Measurements from ENCODE around the gene KIF26B. TPM values are rescaled to one million over a fixed set of nuclear protein-coding genes. Genes with fewer than 3 reads are reported as not detected.
"Not testable (repeated sequence)": the region's sequence is repeated elsewhere in the genome, so short reads cannot be mapped to it uniquely, and the experiment has no call there.

Gene KIF26B
- total RNA-seq, 1 experiment from 2014 or later = 1.6 TPM

GRCh38 chr1:245710961-245711903 is 556.4 kb downstream of the KIF26B start:
- intact Hi-C loops (cut with micrococcal nuclease) = loop anchor here (10.0 kb wide), 2 partner anchors 556 to 636 kb away; partner anchors contain the start of gene KIF26B
- Mint-ChIP-seq H3K27ac (ENCODE audit: low read depth, unreplicated experiment) (no peak overlapping the region), H3K36me3 (ENCODE audit: insufficient read depth, unreplicated experiment) (no peaks in the 10 kb centered on the region), H3K4me1 (ENCODE audit: insufficient read depth, unreplicated experiment) (peaks cover 25% of the 10 kb centered on the region), H3K4me3 (ENCODE audit: unreplicated experiment) (no peak overlapping the region), H3K27me3 (ENCODE audit: insufficient read depth, unreplicated experiment) (no peaks in the 10 kb centered on the region), H3K9me3 (ENCODE audit: unreplicated experiment) (no peaks in the 10 kb centered on the region)
- no TSS peak for BruUV-seq (replicated peaks)
- no peak for TF ChIP-seq CTCF (IDR thresholded peaks at IDR 0.05; ENCODE audit: unreplicated experiment)
- DNase-seq (ENCODE audit: unreplicated experiment) = no peak
- ChIA-PET CTCF (interaction anchor here (0.6 to 1.0 kb wide), 5 partner anchors 14 to 1108 kb away, joined by 3 to 5 read pairs (median 3); no protein-coding TSS in a partner anchor), POLR2A (no interaction called here)

GRCh38 chr1:245714027-245714426 is 559.2 kb downstream of the KIF26B start:
- H3K27ac Mint-ChIP-seq (ENCODE audit: low read depth, unreplicated experiment) = not testable (repeated sequence)
- intact Hi-C loops (cut with micrococcal nuclease) = loop anchor here (10.0 kb wide), 2 partner anchors 559 to 639 kb away; partner anchors contain the start of gene KIF26B

GRCh38 chr1:245715291-245715701 is 560.5 kb downstream of the KIF26B start:
- peak; percentile 37 for DNase-seq (ENCODE audit: unreplicated experiment)
- Mint-ChIP-seq H3K36me3 (ENCODE audit: insufficient read depth, unreplicated experiment) (no peaks in the 10 kb centered on the region), H3K4me3 (ENCODE audit: unreplicated experiment) (peak overlapping the region; percentile 38), H3K9me3 (ENCODE audit: unreplicated experiment) (peaks cover 7% of the 10 kb centered on the region), H3K27ac (ENCODE audit: low read depth, unreplicated experiment) (peak overlapping the region; percentile 77), H3K27me3 (ENCODE audit: insufficient read depth, unreplicated experiment) (no peaks in the 10 kb centered on the region), H3K4me1 (ENCODE audit: insufficient read depth, unreplicated experiment) (peaks cover 30% of the 10 kb centered on the region)
- POLR2A ChIA-PET = interaction anchor here (0.5 to 1.5 kb wide), 6 partner anchors 14 to 1033 kb away, joined by 3 to 4 read pairs (median 3); no protein-coding TSS in a partner anchor
- TF ChIP-seq CTCF (IDR thresholded peaks at IDR 0.05; ENCODE audit: unreplicated experiment) = no peak
- CTCF ChIA-PET = interaction anchor here (0.6 to 1.7 kb wide), 7 partner anchors 11 to 675 kb away, joined by 3 to 11 read pairs (median 3); no protein-coding TSS in a partner anchor
- no TSS peak for BruUV-seq (replicated peaks)
- intact Hi-C loops (cut with micrococcal nuclease) = loop anchor here (5.0 to 10.0 kb wide), 6 partner anchors 72 to 640 kb away; partner anchors contain the start of gene KIF26B

More at GRCh38 chr1:245714027-245714426, 559.2 kb downstream of the KIF26B start:
- BruUV-seq (replicated peaks); H3K4me3 Mint-ChIP-seq (ENCODE audit: unreplicated experiment); POLR2A ChIA-PET; DNase-seq (ENCODE audit: unreplicated experiment); H3K36me3 Mint-ChIP-seq (ENCODE audit: insufficient read depth, unreplicated experiment); H3K27me3 Mint-ChIP-seq (ENCODE audit: insufficient read depth, unreplicated experiment); H3K9me3 Mint-ChIP-seq (ENCODE audit: unreplicated experiment): not testable (repeated sequence)
- CTCF ChIA-PET = interaction anchor here (0.7 to 1.7 kb wide), 7 partner anchors 10 to 561 kb away, joined by 3 to 11 read pairs (median 5); no protein-coding TSS in a partner anchor
- peaks cover 35% of the 10 kb centered on the region for H3K4me1 Mint-ChIP-seq (ENCODE audit: insufficient read depth, unreplicated experiment)

GRCh38 chr1:245715970-245716369 is 561.2 kb downstream of the KIF26B start:
- Mint-ChIP-seq H3K4me1 (ENCODE audit: insufficient read depth, unreplicated experiment) (peaks cover 30% of the 10 kb centered on the region), H3K27me3 (ENCODE audit: insufficient read depth, unreplicated experiment) (no peaks in the 10 kb centered on the region), H3K27ac (ENCODE audit: low read depth, unreplicated experiment) (peak overlapping the region; percentile 77), H3K9me3 (ENCODE audit: unreplicated experiment) (peaks cover 7% of the 10 kb centered on the region), H3K4me3 (ENCODE audit: unreplicated experiment) (no peak overlapping the region), H3K36me3 (ENCODE audit: insufficient read depth, unreplicated experiment) (no peaks in the 10 kb centered on the region)
- ChIA-PET POLR2A (interaction anchor here (0.5 to 1.5 kb wide), 4 partner anchors 13 to 1033 kb away, joined by 3 to 4 read pairs (median 4); no protein-coding TSS in a partner anchor), CTCF (interaction anchor here (0.6 to 1.1 kb wide), 3 partner anchors 12 to 88 kb away, joined by 3 read pairs; no protein-coding TSS in a partner anchor)
- intact Hi-C loops (cut with micrococcal nuclease) = loop anchor here (5.0 to 10.0 kb wide), 6 partner anchors 71 to 641 kb away; partner anchors contain the start of gene KIF26B
- no peak for TF ChIP-seq CTCF (IDR thresholded peaks at IDR 0.05; ENCODE audit: unreplicated experiment)
- BruUV-seq (replicated peaks) = no TSS peak
- DNase-seq (ENCODE audit: unreplicated experiment) = peak; percentile 95
